ENCODE data around the gene ZNF695. TPM values are rescaled to one million over a fixed set of nuclear protein-coding genes. Genes with fewer than 3 reads are reported as not detected.

The ZNF695 gene
- total RNA-seq, result 3.0 and 4.2 TPM in 2 replicates

GRCh38 chr1:247007511-247008405 lies at the start of gene ZNF695:
Gene ZNF695, minus strand, starts transcription at chr1:247008057. Its CDS starts 149 bp downstream, at chr1:247007908.

Other genes with a start within 250 kb of the ZNF695 start
- gene AHCTF1, start 76.1 kb downstream of the ZNF695 start, total RNA-seq, result 11.9 and 15.0 TPM in 2 replicates
- gene ZNF670, start 70.8 kb upstream of the ZNF695 start, total RNA-seq, result 2.0 and 2.8 TPM in 2 replicates
- 4.5 and 5.9 TPM in 2 replicates for gene ZNF669, start 96.3 kb upstream of the ZNF695 start, total RNA-seq
- 8.0 and 11.3 TPM in 2 replicates for gene ZNF124, start 164.0 kb upstream of the ZNF695 start, total RNA-seq
- gene VN1R5, start 248.0 kb upstream of the ZNF695 start, total RNA-seq, result not detected in 2 replicates